Measurements from ENCODE around the gene PELO. TPM values are rescaled to one million over a fixed set of nuclear protein-coding genes. Genes with fewer than 3 reads are reported as not detected.

The PELO gene
- total and polyA plus RNA-seq, 2 experiments from 2014 or later = 14.5 to 15.3 TPM

DNA sequence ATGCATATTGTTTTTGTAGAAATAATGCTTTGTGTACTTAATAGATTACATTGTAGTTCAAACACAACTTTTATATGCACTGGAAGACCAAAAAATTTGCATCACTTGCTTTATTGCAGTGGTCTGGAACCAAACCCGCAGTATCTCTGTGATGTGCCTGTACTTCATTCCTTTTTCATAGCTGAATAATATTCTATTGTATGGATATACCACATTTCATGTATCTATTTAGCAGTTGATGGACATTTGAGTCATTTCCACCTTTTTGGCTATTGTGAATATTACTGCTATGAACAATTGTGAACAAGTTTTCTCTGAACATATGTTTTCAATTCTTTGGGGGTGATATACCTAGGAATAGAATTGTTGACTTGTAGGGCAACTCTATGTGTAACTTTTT is 40.1 kb downstream of the PELO start:
- peaks cover 5% of the 10 kb centered on the region for H3K9me3 ChIP-seq (ENCODE audit: low read depth)
- no peak for DNase-seq (ENCODE audit: low read depth in 1 of 2, low spot score in 1 of 2)
- no peaks in the 10 kb centered on the region for H3K4me1 ChIP-seq (ENCODE audit: low read depth)
- H3K36me3 ChIP-seq = no peaks in the 10 kb centered on the region
- TF ChIP-seq, protein P1, sequence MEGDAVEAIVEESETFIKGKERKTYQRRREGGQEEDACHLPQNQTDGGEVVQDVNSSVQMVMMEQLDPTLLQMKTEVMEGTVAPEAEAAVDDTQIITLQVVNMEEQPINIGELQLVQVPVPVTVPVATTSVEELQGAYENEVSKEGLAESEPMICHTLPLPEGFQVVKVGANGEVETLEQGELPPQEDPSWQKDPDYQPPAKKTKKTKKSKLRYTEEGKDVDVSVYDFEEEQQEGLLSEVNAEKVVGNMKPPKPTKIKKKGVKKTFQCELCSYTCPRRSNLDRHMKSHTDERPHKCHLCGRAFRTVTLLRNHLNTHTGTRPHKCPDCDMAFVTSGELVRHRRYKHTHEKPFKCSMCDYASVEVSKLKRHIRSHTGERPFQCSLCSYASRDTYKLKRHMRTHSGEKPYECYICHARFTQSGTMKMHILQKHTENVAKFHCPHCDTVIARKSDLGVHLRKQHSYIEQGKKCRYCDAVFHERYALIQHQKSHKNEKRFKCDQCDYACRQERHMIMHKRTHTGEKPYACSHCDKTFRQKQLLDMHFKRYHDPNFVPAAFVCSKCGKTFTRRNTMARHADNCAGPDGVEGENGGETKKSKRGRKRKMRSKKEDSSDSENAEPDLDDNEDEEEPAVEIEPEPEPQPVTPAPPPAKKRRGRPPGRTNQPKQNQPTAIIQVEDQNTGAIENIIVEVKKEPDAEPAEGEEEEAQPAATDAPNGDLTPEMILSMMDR (IDR thresholded peaks at IDR 0.05; ENCODE audit: low read depth, low read length) = no peak
- no peaks in the 10 kb centered on the region for H3K27me3 ChIP-seq
- H3K27ac ChIP-seq = no peak overlapping the region
- H3K4me3 ChIP-seq = no peak overlapping the region

DNA sequence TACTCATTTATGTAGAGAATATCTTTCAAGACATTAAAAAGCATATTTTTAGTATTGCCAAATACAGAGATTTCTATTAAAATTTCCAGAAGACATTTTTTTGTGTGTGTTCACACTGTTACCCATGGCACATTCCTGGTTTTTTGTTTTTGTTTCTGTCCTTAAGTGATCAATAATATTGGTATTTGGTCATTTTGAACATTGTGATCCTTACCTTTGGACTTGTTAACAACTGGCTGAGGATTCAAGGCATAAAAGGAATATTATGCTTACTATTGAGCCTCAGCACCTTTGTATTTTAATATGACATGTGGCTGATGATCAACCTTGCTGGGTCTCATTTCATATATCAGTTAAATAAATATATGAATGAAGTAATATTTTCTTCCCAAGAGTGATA is 41.9 kb downstream of the PELO start:
- TF ChIP-seq, protein P1 (IDR thresholded peaks at IDR 0.05; ENCODE audit: low read depth, low read length) = no peak
- no peak for DNase-seq (ENCODE audit: low read depth in 1 of 2, low spot score in 1 of 2)
- Histone ChIP-seq H3K9me3 (ENCODE audit: low read depth) (peaks cover 5% of the 10 kb centered on the region), H3K4me3 (no peak overlapping the region), H3K27ac (no peak overlapping the region), H3K27me3 (no peaks in the 10 kb centered on the region), H3K36me3 (no peaks in the 10 kb centered on the region), H3K4me1 (ENCODE audit: low read depth) (no peaks in the 10 kb centered on the region)

DNA sequence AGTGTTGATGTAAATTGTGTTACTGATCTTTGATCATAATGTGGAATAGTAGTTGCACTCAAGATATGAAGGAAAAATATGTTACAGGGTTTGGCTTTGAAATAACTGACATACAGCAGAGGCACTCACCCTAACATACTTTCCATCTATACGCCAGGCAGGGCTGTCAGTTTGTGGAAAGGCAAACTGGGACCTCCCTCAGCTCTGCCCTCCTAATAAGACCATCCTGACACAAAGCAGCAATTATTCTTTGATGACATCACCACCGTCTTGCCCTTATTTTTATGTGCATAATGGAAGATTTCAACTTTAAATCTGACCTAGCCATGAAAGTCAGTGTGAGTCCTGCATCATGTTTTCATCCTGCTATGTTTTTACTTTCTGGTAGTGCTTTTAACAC is 42.9 kb downstream of the PELO start:
- Histone ChIP-seq H3K27ac (no peak overlapping the region), H3K4me3 (no peak overlapping the region), H3K36me3 (no peaks in the 10 kb centered on the region), H3K9me3 (ENCODE audit: low read depth) (peaks cover 5% of the 10 kb centered on the region), H3K4me1 (ENCODE audit: low read depth) (no peaks in the 10 kb centered on the region), H3K27me3 (no peaks in the 10 kb centered on the region)
- TF ChIP-seq, protein P1 (IDR thresholded peaks at IDR 0.05; ENCODE audit: low read depth, low read length) = no peak
- DNase-seq (ENCODE audit: low read depth in 1 of 2, low spot score in 1 of 2) = no peak

DNA sequence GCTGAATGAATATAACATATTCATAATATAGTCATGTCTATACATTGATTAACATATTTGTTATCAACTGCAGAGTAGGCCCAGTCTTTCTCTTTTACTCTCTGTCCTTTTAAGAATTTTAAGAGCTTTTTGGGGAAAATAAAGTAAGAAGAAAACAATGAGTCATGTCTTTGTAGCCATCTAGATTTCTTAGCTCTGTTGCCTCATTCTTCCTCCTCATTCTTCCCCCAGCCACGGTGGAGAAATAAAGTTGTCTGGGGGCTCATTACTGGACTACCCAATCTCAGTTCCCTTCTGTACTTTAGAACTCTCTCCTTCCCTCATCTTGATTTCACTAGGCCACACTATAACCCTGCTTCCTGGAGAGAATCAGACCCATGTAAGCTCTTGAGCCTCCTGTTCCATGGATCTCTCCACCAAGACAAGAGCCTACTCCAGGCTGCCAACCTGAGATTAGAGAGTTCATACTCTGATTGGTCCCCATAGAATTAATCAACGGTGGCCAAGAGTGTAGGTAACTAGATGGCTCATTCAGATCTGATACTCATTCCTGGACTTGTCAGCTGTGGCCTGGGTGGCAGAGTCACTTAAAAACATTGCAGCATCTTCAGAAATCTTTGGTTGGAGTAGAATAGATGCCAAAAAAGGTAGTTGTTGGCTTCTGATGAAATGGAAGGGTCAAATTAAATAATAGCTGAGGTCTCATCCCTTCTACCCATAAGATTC is 44.2 kb downstream of the PELO start:
- Histone ChIP-seq H3K27ac (no peak overlapping the region), H3K9me3 (ENCODE audit: low read depth) (peaks cover 5% of the 10 kb centered on the region), H3K4me3 (no peak overlapping the region), H3K36me3 (no peaks in the 10 kb centered on the region), H3K27me3 (no peaks in the 10 kb centered on the region), H3K4me1 (ENCODE audit: low read depth) (no peaks in the 10 kb centered on the region)
- DNase-seq (ENCODE audit: low read depth in 1 of 2, low spot score in 1 of 2) = peak in 1 of 2 donors; percentile 37
- TF ChIP-seq, protein P1 (IDR thresholded peaks at IDR 0.05; ENCODE audit: low read depth, low read length) = no peak

DNA sequence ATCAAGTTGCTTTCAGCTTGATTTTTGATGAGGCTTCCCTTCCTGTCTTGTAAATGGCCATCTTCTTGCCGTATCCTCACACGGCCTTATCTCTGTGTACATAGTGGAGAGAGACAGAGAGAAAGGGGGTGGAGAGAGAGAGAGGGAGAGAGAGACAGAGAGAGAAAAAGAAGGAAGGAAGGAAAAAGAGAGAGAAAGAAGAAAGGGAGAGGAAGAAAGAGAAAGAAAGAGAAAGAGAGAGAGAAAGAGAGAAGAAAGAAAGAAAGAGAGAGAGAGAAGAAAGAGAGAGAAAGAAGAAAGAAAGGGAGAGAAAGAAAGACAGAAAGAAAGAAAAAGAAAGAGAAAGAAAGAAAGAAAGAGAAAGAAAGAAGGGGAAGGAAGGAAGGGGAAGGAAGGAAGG is 46.6 kb downstream of the PELO start:
- H3K27ac ChIP-seq = no peak overlapping the region
- H3K4me3 ChIP-seq = no peak overlapping the region
- H3K36me3 ChIP-seq = no peaks in the 10 kb centered on the region
- H3K9me3 ChIP-seq (ENCODE audit: low read depth) = no peaks in the 10 kb centered on the region
- TF ChIP-seq, protein P1 (IDR thresholded peaks at IDR 0.05; ENCODE audit: low read depth, low read length) = no peak
- no peak for DNase-seq (ENCODE audit: low read depth in 1 of 2, low spot score in 1 of 2)
- no peaks in the 10 kb centered on the region for H3K27me3 ChIP-seq
- H3K4me1 ChIP-seq (ENCODE audit: low read depth) = no peaks in the 10 kb centered on the region

Data from cardiac muscle cell (in vitro differentiated cells and primary cell).